Nephron (organoid): ENCODE measurements around the gene ATXN7.

Experiments
- H3K27ac Mint-ChIP-seq, 3 experiments: 2 replicates each; pipeline ENCODE4 v1.8.0; 2020; ENCODE audit warnings: mixed read lengths in 3 of 3, mild to moderate bottlenecking in 2 of 3, moderate library complexity in 1 of 3
- H3K27me3 Mint-ChIP-seq: 2 replicates; pipeline ENCODE4 v1.8.0; 2021; ENCODE audit warnings: low read depth, mild to moderate bottlenecking, moderate library complexity, mixed read lengths
- H3K36me3 Mint-ChIP-seq: 2 replicates; pipeline ENCODE4 v1.8.0; 2020; ENCODE audit warnings: low read depth, mixed read lengths
- H3K4me1 Mint-ChIP-seq: 2 replicates; pipeline ENCODE4 v1.8.0; 2020; ENCODE audit warnings: mixed read lengths
- H3K4me3 Mint-ChIP-seq, 3 experiments: 2 replicates each; pipeline ENCODE4 v1.8.0; 2020; ENCODE audit warnings: mild to moderate bottlenecking in 3 of 3, mixed read lengths in 3 of 3, moderate library complexity in 2 of 3
- H3K9me3 Mint-ChIP-seq: 2 replicates; pipeline ENCODE4 v1.8.0; 2020; ENCODE audit warnings: mixed read lengths
- TF ChIP-seq, protein P1 (sequence below), 3 experiments: fragments of 200-600 bp; sonication (generic); IDR thresholded peaks; one replicate each; pipeline ENCODE4 v1.5.0; 2021; ENCODE audit warnings: antibody characterized with exemption in 3 of 3; ENCODE audit not compliant: unreplicated experiment in 3 of 3

The ATXN7 gene

DNA sequence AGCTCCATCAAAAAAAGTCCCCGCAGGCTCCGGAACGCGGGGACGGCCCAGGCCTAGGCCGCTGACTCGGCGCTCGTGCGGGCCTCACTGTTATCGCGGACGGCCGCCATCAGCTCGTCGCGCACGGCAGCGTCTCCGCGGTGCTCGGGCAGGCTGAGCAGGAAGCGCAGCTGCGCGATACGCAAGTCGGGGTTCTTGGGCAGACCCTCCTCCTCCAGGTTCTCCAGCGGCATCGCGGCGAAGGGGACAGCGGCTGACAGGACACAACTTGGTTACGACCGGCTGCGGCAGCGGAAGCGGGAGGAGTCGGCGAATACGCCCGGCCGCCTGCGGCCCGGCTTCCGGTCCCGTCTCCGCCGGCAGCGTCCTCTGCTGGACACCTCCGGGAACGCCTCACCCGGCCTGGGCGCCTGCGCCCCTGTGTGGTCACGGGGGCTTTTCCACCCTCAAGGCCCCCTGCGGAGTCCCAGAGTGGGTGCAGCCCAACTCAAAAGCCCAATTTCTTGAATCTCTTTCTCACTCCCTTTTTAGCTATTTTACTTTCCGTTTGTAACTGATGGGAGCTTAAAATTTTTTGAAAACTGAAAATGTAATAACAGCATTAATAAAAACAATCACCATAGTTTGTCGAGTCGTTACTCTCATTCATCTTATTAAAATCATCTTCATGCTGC, 159.7 kb downstream of the ATXN7 start, which contains the start of gene PSMD6:
PSMD6 (minus strand) TSS at position 308 of the 674 bp plus-strand sequence; CDS start at position 233, 75 bp downstream.
- peaks cover 25% of the 10 kb centered on the region for H3K36me3 Mint-ChIP-seq
- peaks cover 22% of the 10 kb centered on the region for H3K4me1 Mint-ChIP-seq
- TF ChIP-seq, protein P1, sequence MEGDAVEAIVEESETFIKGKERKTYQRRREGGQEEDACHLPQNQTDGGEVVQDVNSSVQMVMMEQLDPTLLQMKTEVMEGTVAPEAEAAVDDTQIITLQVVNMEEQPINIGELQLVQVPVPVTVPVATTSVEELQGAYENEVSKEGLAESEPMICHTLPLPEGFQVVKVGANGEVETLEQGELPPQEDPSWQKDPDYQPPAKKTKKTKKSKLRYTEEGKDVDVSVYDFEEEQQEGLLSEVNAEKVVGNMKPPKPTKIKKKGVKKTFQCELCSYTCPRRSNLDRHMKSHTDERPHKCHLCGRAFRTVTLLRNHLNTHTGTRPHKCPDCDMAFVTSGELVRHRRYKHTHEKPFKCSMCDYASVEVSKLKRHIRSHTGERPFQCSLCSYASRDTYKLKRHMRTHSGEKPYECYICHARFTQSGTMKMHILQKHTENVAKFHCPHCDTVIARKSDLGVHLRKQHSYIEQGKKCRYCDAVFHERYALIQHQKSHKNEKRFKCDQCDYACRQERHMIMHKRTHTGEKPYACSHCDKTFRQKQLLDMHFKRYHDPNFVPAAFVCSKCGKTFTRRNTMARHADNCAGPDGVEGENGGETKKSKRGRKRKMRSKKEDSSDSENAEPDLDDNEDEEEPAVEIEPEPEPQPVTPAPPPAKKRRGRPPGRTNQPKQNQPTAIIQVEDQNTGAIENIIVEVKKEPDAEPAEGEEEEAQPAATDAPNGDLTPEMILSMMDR (IDR thresholded peaks at IDR 0.05; ENCODE audit: unreplicated experiment in 3 of 3) = peak; percentile 100
- peak within 1 kb of the TSS; percentile 90 to 94 (median 92) for H3K4me3 Mint-ChIP-seq
- H3K27me3 Mint-ChIP-seq = peaks cover 5% of the 10 kb centered on the region
- H3K9me3 Mint-ChIP-seq = no peaks in the 10 kb centered on the region
- H3K27ac Mint-ChIP-seq = peak within 1 kb of the TSS in 2 of 3 experiments; percentile 78 to 82

DNA sequence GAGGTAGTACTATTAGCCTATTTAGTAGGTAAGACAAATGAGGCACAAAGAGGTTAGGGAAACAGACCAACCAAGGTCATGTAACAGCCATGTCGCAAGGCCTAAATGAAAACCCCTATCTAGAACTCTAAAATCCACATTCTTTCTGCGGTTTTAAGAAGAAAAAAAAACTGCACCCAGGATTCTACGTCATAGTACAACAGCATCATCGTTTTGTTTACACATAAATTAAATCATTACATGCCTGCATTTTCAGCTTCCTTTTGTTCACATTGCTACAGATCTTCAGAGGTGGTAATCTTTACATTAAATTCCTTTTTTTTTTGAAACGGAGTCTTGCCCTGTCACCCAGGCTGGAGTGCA, 160.2 kb downstream of the ATXN7 start:
- H3K27ac Mint-ChIP-seq = peak overlapping the region in 2 of 3 experiments; percentile 28 to 72
- H3K4me1 Mint-ChIP-seq = peaks cover 24% of the 10 kb centered on the region
- H3K9me3 Mint-ChIP-seq = no peaks in the 10 kb centered on the region
- H3K27me3 Mint-ChIP-seq = peaks cover 5% of the 10 kb centered on the region
- peak overlapping the region; percentile 90 to 94 (median 92) for H3K4me3 Mint-ChIP-seq
- TF ChIP-seq, protein P1 (IDR thresholded peaks at IDR 0.05; ENCODE audit: unreplicated experiment in 3 of 3) = no peak
- peaks cover 21% of the 10 kb centered on the region for H3K36me3 Mint-ChIP-seq

DNA sequence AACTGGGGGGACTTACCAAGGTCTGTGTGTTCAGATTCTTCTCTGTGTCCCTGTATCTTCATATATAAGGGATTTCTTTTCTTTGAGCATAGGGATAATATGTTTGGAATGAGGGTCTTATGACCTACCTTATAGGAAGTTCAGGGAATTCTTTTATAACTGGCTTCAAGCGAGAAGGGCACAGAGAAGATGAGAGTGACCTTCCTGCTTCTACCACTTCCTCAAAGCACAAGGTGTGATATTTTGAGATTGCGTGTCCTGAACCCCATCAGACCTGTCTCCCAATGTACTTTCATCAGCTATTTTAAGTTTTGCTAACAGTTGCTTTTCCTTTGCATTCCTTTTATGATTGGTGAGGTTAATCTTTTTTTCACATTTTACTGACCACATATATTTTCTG, 162.7 kb downstream of the ATXN7 start:
- H3K27ac Mint-ChIP-seq = no peak overlapping the region

DNA sequence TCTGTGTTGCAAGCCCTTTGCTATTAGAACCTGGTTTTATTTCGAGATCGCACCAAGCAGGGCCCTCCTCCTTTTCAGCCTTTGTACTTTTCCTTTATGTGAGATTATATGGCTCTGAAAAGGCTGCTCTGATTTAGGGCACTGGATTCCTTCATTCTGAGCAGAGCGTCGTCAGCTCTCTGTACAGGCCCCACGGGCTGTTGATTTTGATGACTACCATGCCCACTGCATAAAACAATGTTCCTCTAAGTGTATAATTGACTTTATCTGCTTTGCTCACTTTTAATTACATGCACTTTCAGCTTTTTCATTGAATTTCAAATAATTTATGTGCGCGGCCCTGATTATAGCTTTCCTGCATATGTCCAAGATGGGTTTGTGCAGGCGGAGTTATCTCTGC, 164.0 kb downstream of the ATXN7 start:
- TF ChIP-seq, protein P1 (IDR thresholded peaks at IDR 0.05; ENCODE audit: unreplicated experiment in 3 of 3) = no peak
- no peaks in the 10 kb centered on the region for H3K36me3 Mint-ChIP-seq
- H3K4me3 Mint-ChIP-seq = no peak overlapping the region
- peaks cover 5% of the 10 kb centered on the region for H3K27me3 Mint-ChIP-seq
- no peaks in the 10 kb centered on the region for H3K9me3 Mint-ChIP-seq
- H3K27ac Mint-ChIP-seq = no peak overlapping the region
- peaks cover 30% of the 10 kb centered on the region for H3K4me1 Mint-ChIP-seq

More for the DNA sequence above, 162.7 kb downstream of the ATXN7 start:
- H3K27me3 Mint-ChIP-seq = peaks cover 5% of the 10 kb centered on the region
- peak overlapping the region in 1 of 3 experiments; percentile 34 for H3K4me3 Mint-ChIP-seq
- TF ChIP-seq, protein P1 (IDR thresholded peaks at IDR 0.05; ENCODE audit: unreplicated experiment in 3 of 3) = no peak
- no peaks in the 10 kb centered on the region for H3K9me3 Mint-ChIP-seq
- peaks cover 29% of the 10 kb centered on the region for H3K4me1 Mint-ChIP-seq
- H3K36me3 Mint-ChIP-seq = peaks cover 6% of the 10 kb centered on the region

DNA sequence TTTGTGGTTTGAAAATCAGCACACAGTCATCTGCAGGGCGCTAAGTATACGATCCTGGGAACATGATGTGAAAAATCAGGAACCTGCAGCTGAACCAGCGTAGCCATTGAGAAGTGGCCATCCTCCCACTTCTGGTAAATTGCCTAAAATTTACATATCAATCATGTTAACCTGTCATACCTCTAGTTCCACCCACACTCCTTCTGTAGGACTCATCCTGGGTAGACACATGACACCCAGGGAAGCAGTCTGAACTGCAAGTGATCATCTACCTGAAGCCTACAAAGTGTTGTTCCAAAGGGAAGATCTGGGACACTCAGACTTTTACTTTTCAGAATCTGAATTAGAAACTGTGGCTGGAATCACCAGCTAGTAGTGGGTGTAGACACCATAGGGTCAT, 165.1 kb downstream of the ATXN7 start:
- peaks cover 5% of the 10 kb centered on the region for H3K27me3 Mint-ChIP-seq
- TF ChIP-seq, protein P1 (IDR thresholded peaks at IDR 0.05; ENCODE audit: unreplicated experiment in 3 of 3) = no peak
- no peaks in the 10 kb centered on the region for H3K36me3 Mint-ChIP-seq
- H3K4me1 Mint-ChIP-seq = peaks cover 35% of the 10 kb centered on the region
- peaks cover 1% of the 10 kb centered on the region for H3K9me3 Mint-ChIP-seq
- no peak overlapping the region for H3K4me3 Mint-ChIP-seq
- peak overlapping the region in 2 of 3 experiments; percentile 2 to 40 for H3K27ac Mint-ChIP-seq

DNA sequence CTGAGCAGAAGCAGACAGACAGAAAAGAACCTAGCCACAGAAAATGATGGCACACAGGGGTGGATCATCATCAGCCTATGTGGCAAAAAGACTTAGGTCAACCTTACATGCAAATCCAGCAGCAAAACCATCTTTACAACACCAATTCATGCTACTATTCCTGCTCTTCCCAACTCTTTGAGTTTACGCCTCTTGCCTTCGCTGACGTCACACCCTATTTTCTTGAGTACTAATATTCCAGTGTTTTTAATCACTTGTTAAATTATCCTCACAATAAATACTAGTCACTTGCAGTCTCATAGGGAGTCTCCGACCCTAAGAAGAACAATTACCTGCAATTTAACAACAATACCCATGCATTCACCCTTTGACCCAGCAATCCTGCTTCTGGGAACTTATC, 165.6 kb downstream of the ATXN7 start:
- Mint-ChIP-seq H3K4me1 (peaks cover 35% of the 10 kb centered on the region), H3K4me3 (no peak overlapping the region), H3K27ac (peak overlapping the region in 2 of 3 experiments; percentile 2 to 40), H3K27me3 (peaks cover 5% of the 10 kb centered on the region), H3K9me3 (peaks cover 6% of the 10 kb centered on the region), H3K36me3 (no peaks in the 10 kb centered on the region)
- TF ChIP-seq, protein P1 (IDR thresholded peaks at IDR 0.05; ENCODE audit: unreplicated experiment in 3 of 3) = no peak
